NCI-H187 treated with DMSO at 0.1 percent for 48 hours (cell line): ENCODE measurements around the gene TMCC2.
A peak's percentile ranks its signal among the peaks of the same experiment; 100 is the strongest.
"Not testable (repeated sequence)": the region's sequence is repeated elsewhere in the genome, so short reads cannot be mapped to it uniquely, and the experiment has no call there.

ENCODE experiments used
- DNase-seq: peaks from one replicate; lab custom pipeline; 2025; lab: John Stamatoyannopoulos, UW

The TMCC2 gene, protein sequence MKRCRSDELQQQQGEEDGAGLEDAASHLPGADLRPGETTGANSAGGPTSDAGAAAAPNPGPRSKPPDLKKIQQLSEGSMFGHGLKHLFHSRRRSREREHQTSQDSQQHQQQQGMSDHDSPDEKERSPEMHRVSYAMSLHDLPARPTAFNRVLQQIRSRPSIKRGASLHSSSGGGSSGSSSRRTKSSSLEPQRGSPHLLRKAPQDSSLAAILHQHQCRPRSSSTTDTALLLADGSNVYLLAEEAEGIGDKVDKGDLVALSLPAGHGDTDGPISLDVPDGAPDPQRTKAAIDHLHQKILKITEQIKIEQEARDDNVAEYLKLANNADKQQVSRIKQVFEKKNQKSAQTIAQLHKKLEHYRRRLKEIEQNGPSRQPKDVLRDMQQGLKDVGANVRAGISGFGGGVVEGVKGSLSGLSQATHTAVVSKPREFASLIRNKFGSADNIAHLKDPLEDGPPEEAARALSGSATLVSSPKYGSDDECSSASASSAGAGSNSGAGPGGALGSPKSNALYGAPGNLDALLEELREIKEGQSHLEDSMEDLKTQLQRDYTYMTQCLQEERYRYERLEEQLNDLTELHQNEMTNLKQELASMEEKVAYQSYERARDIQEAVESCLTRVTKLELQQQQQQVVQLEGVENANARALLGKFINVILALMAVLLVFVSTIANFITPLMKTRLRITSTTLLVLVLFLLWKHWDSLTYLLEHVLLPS

DNA sequence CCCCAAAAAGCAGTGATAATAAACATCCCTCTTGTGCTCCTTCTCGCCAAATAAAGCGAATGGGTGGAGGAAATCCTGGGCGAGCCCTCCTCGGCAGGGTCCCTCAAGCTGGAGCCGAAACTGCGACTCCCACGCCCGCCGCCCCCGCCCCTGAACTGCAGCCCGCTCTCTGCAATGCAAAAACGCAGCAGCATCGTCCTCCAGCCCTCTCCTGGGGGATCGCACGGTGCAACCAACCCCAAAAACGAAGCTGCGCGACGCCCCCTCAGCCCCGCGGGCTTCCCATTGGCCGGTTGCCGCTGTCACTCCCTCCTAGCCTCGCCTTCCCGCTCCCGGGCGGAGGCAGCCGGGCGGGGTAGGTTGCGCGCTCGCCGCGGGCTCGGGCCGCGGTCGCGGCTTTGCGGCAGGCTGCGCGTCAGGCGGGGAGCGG lies at the start of gene TMCC2:
TSS of gene TMCC2 (plus strand) at position 363 of the 430 bp plus-strand sequence. CDS start 619 bp downstream, outside the sequence.
- peak; percentile 94 for DNase-seq

DNA sequence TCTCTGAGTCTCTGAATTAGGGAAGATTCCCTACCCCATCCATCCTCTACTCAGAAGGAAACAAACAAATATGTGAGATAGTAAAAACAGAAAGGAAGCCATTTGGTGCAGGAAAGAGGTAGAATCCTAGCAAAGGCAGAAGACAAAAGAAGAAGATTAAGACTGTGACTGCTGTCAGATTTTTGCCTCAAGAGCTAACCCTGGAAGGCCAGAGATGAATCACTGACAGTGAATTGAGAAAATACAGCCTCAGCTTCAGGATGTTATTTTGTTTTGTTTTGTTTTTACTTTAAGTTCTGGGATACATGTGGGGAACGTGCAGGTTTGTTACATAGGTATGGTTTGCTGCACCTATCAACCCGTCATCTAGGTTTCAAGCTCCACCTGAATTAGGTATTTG lies 47.9 kb upstream of the TMCC2 start:
- no peak for DNase-seq

DNA sequence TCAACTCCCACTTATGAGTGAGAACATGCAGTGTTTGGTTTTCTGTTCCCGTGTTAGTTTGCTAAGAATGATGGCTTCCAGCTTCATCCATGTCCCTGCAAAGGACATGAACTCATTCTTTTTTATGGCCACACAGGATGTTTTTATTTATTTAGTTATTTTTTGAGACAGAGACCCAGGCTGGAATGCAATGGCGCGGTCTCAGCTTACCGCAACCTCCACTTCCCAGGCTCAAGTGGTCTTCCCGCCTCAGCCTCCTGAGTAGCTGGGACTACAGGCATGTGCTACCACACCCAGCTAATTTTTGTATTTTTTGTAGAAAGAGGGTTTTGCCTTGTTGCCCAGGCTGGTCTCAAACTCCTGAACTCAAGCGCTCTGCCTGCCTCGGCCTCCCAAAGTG lies 47.4 kb upstream of the TMCC2 start:
- not testable (repeated sequence) for DNase-seq

DNA sequence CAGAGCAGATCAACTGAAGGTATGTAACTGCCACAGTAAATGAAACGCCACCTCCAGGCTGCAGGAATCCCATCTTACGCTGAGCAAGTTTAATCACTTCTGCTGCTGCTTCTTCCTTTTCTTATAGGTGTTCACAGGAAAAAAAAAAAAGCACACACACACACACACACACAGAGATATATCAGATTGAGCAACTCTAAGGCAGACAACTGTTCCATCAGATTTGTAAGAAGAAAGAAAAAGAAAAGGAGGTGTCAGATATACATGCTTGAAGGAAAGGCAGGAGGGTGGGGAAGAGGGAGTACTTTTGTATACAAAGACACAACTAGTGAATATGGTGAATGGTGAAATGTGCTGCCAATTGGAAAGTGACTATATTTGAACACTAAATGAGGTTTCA lies 44.8 kb upstream of the TMCC2 start:
- no peak for DNase-seq

DNA sequence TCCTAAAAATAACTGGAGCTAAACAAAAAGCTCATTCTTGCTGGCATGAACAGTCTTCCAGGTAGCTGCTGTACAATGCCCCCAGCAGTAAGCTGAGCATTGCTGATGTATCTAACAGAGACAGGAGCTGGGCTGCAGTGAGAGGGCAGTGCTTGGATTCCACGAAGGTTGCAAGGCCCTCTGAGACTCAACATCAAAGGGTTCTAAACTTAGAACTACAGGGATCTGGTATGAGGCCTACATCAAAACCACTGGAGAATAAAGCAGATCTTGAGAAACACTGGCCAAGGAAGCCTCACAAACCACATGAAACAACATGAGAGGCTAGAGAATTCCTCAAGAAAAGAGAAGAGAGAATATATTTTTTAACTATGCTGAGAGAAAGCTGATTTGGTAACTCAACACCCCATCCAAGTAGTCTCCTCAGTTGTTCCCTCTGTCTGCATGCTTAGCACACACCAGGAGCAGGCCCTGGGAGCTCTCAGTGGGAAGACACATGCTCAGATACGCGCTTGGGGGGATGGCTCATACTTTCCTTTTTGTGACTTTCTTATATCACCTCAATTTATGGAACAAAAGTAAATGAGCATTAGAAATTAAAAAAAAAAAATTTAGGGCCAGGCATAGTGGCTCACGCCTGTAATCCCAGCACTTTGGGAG lies 43.9 kb upstream of the TMCC2 start:
- no peak for DNase-seq

DNA sequence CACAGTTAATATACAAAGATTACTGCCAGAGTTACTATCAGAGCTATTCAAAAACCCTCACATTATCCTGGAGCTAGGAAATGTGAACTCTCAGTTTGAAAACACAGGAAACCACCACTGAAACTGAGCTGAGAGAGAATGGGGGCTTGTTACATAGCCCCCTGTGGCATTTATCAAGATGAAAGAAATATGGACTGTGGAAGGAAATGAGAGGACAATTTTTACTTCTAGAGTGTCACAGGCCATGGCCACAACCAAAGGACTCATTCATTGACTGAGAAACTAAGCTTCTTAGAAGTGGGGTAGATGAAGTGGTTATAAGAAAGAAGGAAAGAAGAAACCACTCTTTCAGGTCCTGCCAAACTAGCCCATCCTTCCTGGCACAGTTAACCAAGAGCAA lies 41.6 kb upstream of the TMCC2 start:
- no peak for DNase-seq

DNA sequence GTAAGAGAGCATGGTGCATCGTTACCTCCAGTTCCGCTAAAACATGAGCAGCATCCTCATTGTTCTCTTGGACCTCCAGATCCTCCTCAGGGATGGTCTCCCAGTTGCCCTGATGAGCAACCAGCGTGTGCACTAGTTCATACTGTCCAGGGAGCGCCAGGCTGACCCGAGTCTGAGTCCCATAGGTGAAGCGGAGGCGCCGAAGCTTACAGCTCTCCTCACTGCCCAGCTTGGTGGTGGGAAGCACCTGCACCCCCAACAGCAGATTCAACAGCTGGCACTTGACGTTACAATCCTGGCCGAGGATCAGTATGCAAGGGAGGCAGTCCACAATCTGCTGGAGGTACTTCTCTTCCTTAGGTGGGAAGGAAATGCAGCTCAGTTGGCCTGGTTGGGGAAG lies 40.3 kb upstream of the TMCC2 start:
- no peak for DNase-seq

DNA sequence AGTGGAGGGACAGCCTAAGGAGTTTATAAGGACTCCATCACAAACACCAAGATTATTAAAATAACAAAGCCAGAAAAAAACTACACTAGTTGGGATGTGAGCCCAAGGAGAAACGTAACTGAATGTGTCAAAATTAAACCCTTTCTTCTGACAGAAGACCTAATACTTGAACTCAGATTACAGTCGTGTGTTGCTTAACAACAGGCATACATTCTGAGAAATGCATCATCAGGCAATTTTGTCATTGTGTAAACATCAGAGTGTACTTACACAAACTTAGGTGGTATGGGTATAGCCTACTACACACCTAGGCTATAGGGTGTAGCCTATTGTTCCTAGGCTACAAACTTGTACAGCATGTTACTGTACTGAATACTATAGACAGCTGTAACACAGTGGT lies 39.6 kb upstream of the TMCC2 start:
- DNase-seq = no peak

DNA sequence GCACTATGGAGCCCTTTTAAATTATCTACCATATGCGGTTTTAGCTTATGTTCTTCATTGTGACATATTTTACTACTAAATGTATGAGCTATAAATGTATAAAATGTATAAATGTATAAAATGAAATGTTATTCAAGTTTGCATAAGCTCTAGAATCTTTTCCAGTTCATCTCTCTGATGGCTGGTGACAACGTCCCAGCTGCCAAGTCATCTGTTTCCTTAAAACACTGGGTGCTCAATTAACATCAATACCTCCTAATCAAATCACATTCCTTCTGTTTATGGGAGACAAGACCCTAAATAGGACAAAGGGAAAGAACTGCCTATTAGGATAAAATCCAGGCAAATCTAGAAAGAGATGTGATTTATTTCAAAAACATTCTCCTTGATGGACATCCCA lies 39.1 kb upstream of the TMCC2 start:
- DNase-seq = no peak

DNA sequence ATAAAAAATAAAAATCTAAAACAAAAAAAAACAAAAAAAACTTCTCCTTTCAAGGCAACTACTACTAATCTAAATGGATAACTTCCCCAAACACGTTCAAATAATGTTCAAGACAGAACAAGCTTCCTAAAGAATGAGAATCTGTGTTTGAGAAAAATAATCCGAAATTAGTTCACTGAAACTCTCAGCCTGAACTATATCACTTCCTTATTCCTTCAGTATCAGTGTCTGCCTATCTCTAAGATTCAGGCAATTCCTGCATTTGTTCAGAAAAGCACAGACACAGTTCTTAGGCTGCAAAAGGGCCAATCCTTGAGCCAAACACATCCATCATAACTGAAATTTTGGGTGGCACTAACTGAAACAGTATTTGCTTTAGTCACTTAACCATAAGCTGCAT lies 38.6 kb upstream of the TMCC2 start:
- no peak for DNase-seq

DNA sequence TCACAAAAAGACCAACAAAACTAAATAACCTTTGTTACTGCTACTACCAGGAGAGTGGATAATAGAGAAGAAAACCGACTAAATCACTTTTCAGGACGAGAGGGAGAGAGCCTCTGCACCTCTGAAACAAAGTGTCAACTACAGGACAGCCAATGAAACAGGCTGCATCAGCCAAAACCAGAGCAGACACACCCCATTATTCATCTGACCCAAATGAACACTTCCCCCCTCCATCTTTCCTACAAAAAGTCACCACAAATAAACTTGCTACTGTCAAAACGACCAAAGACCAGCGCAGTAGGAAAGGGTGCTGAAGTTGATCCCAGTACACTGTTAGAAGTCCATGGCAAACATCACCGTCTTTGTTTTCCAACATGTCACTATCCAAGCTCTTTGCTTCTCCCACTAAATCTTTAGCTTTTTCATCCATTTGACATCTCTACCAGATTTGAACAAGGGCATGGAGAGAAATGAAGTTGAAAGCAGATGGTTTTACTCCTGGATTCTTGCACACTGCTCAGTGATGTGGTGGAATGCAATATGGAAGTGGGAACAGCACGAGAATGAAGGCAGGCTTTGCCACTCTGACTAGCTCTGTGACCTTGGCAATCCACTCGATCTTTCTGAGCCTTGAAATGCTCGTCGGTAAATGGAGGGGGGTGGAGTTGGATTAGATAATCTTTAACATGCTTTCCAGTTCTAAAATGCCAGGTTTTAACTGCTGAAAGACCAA lies 36.7 kb upstream of the TMCC2 start:
- no peak for DNase-seq

DNA sequence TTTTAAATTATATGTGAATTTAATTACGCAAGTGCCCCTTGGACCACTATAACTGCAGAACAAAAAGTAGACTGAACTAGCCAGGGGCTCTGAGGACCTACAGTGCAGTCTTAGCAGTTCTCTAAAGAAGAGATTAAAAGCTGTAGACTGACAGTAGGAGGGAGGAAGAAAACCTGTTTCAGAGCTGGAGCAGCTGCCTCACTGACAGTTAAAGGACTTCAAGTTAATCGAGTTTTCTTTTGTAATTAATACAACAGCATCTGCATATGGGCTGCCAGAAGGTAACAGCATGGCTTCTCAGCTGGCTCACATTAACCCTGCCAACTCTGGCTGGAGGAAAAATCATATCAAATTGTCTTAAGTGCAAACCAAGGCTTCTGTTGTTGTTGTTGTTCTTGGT lies 36.1 kb upstream of the TMCC2 start:
- DNase-seq = no peak

DNA sequence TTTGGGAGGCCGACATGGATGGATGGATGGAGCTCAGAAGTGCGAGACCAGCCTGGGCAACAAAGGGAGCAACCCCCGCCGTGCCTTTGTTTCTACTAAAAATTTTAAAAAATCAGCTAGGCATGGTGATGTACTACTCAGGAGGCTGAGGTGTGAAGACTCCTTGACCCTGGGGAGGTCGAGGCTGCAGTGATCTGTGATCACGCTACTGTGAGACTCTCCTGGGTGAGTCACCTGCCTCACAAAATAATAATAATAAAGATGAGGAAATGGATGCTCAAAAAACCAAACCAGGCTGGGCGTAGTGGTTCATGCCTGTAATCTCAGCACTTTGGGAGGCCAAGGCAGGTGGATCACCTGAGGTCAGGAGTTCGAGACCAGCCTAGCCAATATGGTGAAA lies 35.5 kb upstream of the TMCC2 start:
- no peak for DNase-seq

DNA sequence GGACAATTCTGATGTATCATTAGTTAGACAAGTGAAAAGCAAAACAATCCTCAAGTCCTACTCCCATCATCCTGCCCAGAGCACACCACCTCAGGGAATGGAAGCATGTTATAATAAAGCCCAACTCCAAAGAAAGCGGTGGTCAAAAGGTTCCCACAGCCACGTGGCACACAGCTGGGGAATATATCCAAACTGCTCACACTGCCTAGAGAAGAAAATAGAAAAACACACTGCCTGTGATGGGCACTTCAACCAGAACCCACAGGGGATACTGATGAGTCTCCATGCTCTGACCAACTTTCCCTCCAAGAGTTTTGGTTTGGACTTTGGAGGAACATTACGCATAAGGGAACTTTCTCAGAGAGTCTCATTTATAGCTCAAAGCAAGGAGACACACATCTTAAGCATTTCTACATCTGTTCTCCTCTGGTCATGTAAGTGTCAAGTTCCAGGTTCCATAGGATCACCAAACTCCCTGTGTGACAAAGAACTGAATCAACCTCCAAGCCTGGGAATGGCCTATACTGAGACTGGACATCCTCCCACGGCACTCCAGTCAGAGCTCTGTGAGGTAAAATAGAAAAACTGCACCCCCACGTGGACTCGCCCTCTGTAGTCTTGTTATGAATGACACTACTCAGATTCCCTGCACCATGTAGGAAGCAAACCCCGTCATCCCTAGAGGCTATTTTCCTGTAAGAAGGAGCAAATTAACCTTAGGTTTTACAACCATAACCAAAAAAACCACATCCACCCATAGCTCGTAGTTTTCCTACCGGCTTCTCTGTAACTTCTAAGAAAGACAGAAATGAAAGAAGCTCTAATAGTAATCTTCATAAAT lies 28.4 kb upstream of the TMCC2 start:
- DNase-seq = no peak

DNA sequence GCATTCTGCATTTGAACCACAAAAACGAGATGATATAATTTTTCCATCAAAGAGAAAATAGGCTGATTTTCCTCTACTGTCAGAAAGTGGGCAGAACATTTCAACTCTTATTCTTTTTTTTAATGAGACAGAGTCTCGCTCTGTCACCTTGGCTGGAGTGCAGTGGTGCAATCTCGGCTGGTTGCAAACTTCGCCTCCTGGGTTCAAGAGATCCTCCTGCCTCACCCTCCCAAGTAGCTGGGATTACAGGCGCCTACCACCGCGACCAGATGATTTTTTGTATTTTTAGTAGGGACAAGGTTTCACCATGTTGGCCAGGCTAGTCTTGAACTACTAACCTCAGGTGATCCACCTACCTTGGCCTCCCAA lies 27.8 kb upstream of the TMCC2 start:
- no peak for DNase-seq

DNA sequence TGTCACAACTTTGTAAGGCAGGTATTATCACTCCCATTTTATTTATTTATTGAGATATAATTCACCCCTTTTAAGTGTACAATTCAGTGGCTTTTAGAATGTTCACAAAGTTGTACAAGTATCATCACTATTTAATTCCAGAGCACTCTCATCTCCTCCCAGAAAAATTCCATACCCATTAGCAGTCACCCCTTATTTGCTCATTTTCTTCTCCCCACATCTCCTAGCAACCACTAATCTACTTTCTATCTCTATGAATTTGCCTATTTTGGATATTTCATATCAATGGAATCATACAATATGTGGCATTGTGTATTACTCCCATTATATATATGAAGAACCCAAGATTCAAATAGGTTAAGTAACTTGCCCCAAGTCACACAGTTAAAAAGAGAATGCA lies 23.2 kb upstream of the TMCC2 start:
- no peak for DNase-seq

DNA sequence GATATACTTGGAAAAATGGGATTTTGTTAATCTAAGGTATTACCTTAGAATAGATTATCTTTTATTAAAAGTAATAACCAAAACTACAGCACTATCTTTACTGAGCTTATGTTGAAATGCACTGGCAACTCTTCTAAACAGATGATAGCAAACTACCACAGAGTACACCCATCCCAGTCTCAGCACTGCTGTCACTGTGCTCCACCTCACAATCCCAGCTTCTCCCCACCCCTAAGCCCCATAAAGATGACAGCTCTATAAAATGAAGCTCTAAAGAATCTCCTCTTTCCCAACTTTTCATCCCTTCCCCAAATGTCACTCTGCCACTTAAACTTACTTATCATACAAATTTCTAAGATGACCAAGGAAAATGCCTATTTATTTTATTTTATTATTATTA lies 22.7 kb upstream of the TMCC2 start:
- no peak for DNase-seq

DNA sequence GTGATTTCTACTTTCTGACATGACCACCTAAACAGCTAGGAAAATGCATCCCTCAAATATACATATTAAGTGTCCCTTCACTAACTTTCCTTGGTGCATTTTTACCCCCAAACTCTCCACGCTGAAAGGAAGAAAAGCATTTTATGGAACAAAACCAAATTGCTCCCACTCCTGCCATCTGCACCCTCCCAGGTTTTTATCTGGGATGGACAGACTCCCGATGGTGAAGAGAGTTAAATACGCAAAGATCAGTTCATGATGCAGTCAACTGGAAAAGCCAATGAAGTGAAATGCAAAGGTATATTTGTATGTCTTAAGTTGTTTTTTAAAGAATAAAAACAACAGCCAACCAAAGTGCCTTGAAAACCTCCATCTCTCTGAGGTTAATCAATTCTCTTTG lies 18.9 kb upstream of the TMCC2 start:
- DNase-seq = no peak

DNA sequence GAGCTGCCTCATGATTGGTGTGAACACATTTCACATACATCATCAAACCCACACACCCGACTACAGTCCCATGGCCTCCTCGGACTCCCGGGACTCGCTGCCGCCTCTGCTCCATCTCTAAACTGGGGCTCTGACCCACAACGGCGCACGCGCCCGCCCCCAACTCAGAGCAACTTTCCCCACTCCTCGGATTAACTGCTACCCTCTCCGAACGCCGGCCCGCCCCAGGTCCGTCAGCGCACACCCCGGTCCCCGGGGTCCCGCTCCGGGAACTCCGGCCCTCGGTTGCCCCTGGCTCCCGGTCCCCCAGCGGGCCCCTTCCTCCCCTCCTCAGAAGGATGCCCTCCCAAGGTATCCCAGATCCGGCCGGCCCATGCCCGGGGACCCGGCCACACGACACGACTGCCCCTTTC lies 17.0 kb upstream of the TMCC2 start:
- DNase-seq = no peak

DNA sequence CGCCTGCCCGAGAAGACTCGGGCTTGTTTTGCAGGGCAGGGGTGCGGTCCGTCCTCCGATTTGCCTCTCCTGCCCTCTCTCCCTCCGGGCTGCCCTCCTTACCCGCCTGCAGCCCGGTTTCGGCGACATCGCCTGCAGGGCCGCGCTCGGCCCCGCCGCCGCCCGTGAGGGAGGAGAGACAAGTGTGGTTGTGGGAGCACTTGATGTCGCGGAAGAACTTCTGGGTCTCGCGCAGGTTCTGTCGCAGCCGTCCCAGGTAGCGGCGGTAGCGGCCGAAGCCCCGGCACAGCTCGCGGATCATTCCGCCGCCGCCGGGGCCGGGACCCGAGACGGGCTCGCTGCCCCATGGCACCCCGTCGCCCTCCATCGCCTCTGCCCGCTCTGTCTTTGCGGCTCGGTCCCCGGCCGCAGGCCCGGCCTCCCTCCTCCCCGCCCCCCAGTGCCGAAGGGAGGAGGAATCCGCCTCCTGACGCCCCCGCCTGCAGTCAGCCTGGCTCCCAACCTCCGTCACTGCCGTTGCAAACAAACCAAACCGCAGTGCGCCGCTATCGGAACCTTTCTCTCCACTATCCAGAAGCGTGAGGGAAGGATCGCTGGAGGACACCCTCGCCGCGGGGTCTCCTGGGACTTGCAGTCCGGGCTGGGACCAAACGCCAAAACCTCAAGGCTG lies 16.4 kb upstream of the TMCC2 start, which contains the start of gene DSTYK:
TSS of gene DSTYK (minus strand) at position 534 of the 670 bp plus-strand sequence. CDS start at position 367, 167 bp downstream.
- DNase-seq = peak; percentile 92
